ENCODE measurements around the gene GZMM.

Gene GZMM

GRCh38 chr19:543910-544608 is at the start of gene GZMM:
Gene GZMM, plus strand, starts transcription at chr19:544053. Its CDS starts 19 bp downstream, at chr19:544072.
- peak; percentile 38 for DNase-seq (ENCODE audit: low spot score)

- no peak for DNase-seq (ENCODE audit: low spot score)
Measured at GRCh38 chr19:494171-495080, 49.4 kb upstream of the GZMM start.

DNA sequence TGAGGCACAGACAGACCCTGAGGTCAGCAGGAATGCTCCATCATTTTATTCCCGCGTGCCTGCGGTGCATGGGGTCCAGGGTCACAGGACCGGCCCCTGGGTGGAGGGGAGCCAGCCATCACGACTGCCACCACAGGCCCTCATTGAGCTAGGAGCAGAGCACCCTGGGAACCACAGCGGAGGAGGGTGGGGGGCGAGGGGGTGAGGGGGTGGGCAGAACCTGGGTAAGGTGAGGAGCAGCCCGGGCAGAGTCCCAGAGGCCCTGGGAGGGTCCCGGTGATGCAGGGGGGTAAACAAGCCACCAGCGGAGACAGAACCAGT is 48.8 kb upstream of the GZMM start:
- DNase-seq (ENCODE audit: low spot score): no peak

GRCh38 chr19:495402-496111 is 48.3 kb upstream of the GZMM start:
- peak; percentile 51 for DNase-seq (ENCODE audit: low spot score)

DNA sequence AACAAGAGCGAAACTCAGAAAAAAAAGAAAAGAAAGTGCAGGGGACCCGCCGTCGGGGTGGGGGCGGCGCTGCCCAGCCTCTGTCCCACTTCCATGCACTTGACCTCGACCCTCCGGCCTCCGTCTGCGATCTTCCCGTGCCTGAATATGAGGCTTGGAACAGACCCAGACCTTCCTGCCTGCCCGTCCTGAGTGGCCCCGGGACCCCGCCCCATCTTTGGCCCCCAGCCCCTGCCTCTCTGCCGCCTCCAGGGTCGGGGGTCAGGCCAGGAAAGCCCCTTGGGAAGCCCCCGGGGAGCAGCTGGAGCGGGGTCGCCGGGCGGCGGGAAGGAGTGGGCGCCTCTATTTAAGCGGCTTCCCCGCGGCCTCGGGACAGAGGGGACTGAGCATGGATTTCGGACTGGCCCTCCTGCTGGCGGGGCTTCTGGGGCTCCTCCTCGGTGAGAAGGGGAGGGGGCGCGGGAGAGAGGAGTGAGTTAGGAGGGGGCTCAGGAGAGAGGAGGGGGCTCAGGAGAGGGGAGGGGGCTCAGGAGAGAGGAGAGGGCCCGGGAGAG is 47.7 kb upstream of the GZMM start, which contains the start of gene MADCAM1:
MADCAM1 (plus strand) TSS at position 375 of the 554 bp plus-strand sequence; CDS start at position 389, 14 bp downstream.
- DNase-seq (ENCODE audit: low spot score): no peak

GRCh38 chr19:496986-497385 is 46.9 kb upstream of the GZMM start:
- DNase-seq (ENCODE audit: low spot score): no peak

DNA sequence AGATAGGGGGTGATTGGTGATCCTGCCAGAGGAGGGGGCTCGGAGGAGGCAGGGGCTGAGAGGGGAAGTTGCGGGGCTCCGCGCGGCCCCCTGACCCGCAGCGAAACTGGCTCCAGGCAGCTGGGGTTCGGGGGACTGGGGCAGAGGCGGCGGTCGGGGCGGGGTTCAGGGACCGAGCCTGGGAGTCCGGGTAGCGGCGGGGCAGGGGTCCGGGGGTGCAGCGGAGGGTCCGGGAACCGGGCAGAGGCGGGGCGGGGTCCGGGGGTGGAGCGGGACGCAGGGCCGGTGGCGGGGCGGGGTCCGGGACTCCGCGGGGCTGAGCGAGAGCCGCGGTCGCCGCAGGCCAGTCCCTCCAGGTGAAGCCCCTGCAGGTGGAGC is 46.4 kb upstream of the GZMM start:
- DNase-seq (ENCODE audit: low spot score): no peak

GRCh38 chr19:497869-498510 is 45.9 kb upstream of the GZMM start:
- no peak for DNase-seq (ENCODE audit: low spot score)

- DNase-seq (ENCODE audit: low spot score): peak; percentile 48
Measured at GRCh38 chr19:498511-498891, 45.4 kb upstream of the GZMM start.

DNA sequence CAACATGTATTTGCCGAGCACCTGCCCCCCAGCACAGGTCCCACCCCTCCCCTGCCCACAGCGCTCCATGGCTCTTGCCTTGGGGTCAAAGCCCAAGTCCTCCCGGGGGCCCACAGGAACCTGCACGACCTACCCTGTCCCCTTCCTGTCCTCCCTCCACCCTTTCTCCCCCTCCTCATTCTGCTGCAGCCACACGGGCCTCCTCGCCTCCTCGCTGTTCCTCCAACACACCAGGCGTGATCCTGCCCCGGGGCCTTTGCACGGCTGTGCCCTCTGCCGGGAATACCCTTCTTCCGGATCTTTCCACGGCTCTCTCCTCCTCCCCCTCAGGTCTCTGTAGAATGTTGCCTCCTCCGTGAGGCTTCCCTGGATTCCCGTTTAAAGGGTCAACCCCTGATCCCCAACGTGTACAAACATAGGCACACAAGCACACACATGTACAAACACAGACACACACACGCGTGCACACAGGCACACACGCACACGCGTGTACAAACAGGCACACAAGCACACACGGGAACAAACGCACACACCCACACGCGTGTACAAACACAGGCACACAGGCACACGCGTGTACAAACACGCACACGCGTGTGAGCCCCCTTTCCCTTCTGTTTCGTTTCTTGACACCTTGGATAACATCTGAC is 44.8 kb upstream of the GZMM start:
- DNase-seq (ENCODE audit: low spot score): no peak

- DNase-seq (ENCODE audit: low spot score): no peak
Measured at GRCh38 chr19:501646-502045, 42.2 kb upstream of the GZMM start.

GRCh38 chr19:504616-505015 is 39.2 kb upstream of the GZMM start:
- no peak for DNase-seq (ENCODE audit: low spot score)

GRCh38 chr19:506404-507285 is 37.2 kb upstream of the GZMM start:
- DNase-seq (ENCODE audit: low spot score): peak; percentile 98

GRCh38 chr19:507286-508203 is 36.3 kb upstream of the GZMM start, which contains the start of gene TPGS1:
Gene TPGS1, plus strand, starts transcription at chr19:507497. Its CDS starts 10 bp downstream, at chr19:507507.
- peak; percentile 89 for DNase-seq (ENCODE audit: low spot score)

DNA sequence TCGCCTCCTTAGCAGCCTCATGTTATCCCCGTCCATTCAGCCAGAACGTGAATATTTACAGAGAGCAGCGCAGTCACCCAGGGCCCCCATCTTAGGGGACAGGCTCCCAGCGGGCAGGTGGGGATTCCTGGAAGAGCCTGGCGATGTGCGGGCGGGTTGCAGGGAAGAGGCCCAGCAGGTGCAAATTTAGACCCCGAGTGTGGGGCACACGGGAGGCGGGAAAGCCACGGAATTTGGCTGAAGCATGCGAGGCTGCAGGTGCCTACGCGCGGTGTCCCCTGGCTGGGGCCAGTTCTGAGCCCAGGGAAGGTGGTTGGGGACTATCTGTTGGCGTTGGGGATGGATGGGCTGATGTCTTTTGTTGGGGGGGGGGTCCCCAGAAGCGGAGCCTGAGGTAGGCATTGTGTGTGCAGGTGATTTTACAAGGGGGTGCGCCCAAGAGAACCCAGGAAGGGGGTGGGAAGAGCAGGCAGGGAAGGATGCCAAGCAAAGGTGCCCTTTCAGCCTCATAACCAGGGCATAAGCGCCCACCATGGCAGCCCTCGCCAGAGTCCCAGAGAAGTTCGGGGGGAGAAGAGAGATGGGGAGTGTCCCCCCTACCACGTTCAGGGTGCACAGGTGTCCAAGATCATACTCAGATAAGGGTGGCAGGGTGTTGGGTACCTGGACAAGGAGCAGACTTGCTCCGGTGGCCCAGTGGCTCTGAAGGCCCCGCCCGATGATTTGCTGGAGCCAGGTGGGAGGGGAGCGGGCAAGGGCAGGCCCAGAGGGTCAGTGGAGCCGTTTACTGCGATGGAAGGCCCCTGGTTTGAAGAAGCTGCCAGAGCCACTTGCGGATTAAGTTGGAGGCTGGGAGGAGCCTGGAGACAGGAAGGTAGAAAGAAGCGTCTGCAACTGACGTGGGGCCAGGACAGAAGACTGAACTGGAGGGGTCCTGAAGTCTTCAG is 35.4 kb upstream of the GZMM start:
- no peak for DNase-seq (ENCODE audit: low spot score)

DNA sequence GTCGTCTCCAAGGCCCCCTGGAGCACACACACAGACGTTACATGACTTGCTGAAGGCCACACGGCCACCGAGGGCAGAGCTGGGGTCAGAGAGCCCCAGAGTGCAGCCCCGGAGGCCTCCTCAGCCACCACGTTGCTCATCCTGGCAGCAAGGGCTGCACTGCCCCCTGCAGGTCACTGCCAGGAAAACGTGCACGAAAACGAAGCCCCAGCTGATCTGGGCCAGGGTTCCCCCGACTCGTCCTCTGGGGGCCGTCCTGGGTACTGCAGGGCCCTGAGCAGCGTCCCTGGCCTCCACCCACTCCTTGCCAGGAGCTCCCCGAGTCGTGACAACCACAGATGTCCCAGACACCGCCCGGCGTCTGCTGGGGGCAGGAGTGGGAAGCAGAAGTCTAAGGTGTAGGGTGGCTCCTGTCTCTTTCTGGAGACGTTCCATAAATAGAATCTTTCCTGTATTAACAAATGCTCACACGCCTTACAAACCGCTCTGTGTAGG is 33.2 kb upstream of the GZMM start:
- peak; percentile 96 for DNase-seq (ENCODE audit: low spot score)

GRCh38 chr19:511101-511851 is 32.6 kb upstream of the GZMM start:
- DNase-seq (ENCODE audit: low spot score): peak; percentile 96
